Thymus (tissue), 11 donors: ENCODE results near the gene GNB2. TPM values are rescaled to one million over a fixed set of nuclear protein-coding genes. Genes with fewer than 3 reads are reported as not detected.
"Not testable (repeated sequence)": the region's sequence is repeated elsewhere in the genome, so short reads cannot be mapped to it uniquely, and the experiment has no call there.

Source experiments
- DNase-seq, 9 donors: peaks; one replicate each; pipeline ENCODE4 v3.0.0-alpha.2; 2013; ENCODE audit warnings: low spot score in 9 of 9, low read depth in 6 of 9, missing footprints in 1 of 9
- H3K27ac ChIP-seq, 2 donors: one replicate each; pipeline ENCODE4 v1.5.1; 2013; ENCODE audit warnings: control low read depth in 1 of 2, low read depth in 1 of 2, low read length in 1 of 2, mild to moderate bottlenecking in 1 of 2, moderate library complexity in 1 of 2
- H3K27me3 ChIP-seq, 2 donors: one replicate each; pipeline ENCODE4 v1.5.1; 2013; ENCODE audit warnings: low read length in 1 of 2; ENCODE audit not compliant: control insufficient read depth in 2 of 2, insufficient read depth in 1 of 2
- H3K36me3 ChIP-seq, 2 donors: one replicate each; pipeline ENCODE4 v1.5.1; 2013; ENCODE audit warnings: low read length in 1 of 2, mild to moderate bottlenecking in 1 of 2, moderate library complexity in 1 of 2; ENCODE audit not compliant: control insufficient read depth in 2 of 2, insufficient read depth in 2 of 2
- H3K4me1 ChIP-seq, 2 donors: one replicate each; pipeline ENCODE4 v1.5.1; 2013; ENCODE audit warnings: low read length in 2 of 2; ENCODE audit not compliant: control insufficient read depth in 2 of 2, insufficient read depth in 2 of 2
- H3K4me3 ChIP-seq, 2 donors: one replicate each; pipeline ENCODE4 v1.5.1; 2013; ENCODE audit warnings: low read length in 2 of 2, control low read depth in 1 of 2, mild to moderate bottlenecking in 1 of 2
- H3K9me3 ChIP-seq, 2 donors: one replicate each; pipeline ENCODE4 v1.5.1; 2013; ENCODE audit warnings: low read length in 1 of 2, mild to moderate bottlenecking in 1 of 2; ENCODE audit not compliant: control insufficient read depth in 2 of 2, insufficient read depth in 1 of 2
- WGBS: extraction: QIAGEN DNeasy Blood & Tissue Kit; methylation state at CpG from one replicate; pipeline ENCODE4 v1.1.7; 2013; 5-methylcytosine and 5-hydroxymethylcytosine counted together
- polyA plus RNA-seq: library from polyadenylated mRNA; stranded (reverse); fragments of 200-250 nt; gene quantifications from one replicate; pipeline ENCODE4 v1.2.3, GENCODE V29; 2013
- total RNA-seq: library from RNA; stranded (reverse); fragments of 120-200 nt; gene quantifications from one replicate; pipeline ENCODE4 v1.2.4, GENCODE V29; 2013
- donor health status: healthy.

GNB2 gene
- total and polyA plus RNA-seq, 2 donors = 45.8 to 130 TPM

- DNase-seq = no peak
- Histone ChIP-seq H3K9me3 (peaks cover 1 to 14% of the 10 kb centered on the region in 2 donors), H3K27me3 (peaks cover 33 to 66% of the 10 kb centered on the region in 2 donors), H3K4me3 (no peak overlapping the region), H3K27ac (no peak overlapping the region), H3K4me1 (no peaks in the 10 kb centered on the region), H3K36me3 (no peaks in the 10 kb centered on the region)
- 65% methylated on average over 8 of the region's 8 CpGs for WGBS
Observed at GRCh38 chr7:100719523-100720278, 46.2 kb downstream of the GNB2 start.

GRCh38 chr7:100720279-100720670 lies 46.7 kb downstream of the GNB2 start, which contains the start of gene EPO:
EPO (plus strand) TSS chr7:100720468; CDS start chr7:100720981, 513 bp downstream.
- H3K4me3 ChIP-seq = no peak within 1 kb of the TSS
- 4% methylated on average over 21 of the region's 21 CpGs for WGBS
- peaks cover 1 to 14% of the 10 kb centered on the region in 2 donors for H3K9me3 ChIP-seq
- H3K27ac ChIP-seq = no peak within 1 kb of the TSS
- peaks cover 33 to 69% of the 10 kb centered on the region in 2 donors for H3K27me3 ChIP-seq
- DNase-seq = no peak
- H3K4me1 ChIP-seq = no peaks in the 10 kb centered on the region
- no peaks in the 10 kb centered on the region for H3K36me3 ChIP-seq

GRCh38 chr7:100720671-100721504 lies 47.3 kb downstream of the GNB2 start:
- H3K4me1 ChIP-seq = no peaks in the 10 kb centered on the region
- H3K9me3 ChIP-seq = peaks cover 1 to 14% of the 10 kb centered on the region in 2 donors
- no peak overlapping the region for H3K4me3 ChIP-seq
- H3K27ac ChIP-seq = no peak overlapping the region
- no peaks in the 10 kb centered on the region for H3K36me3 ChIP-seq
- 8% methylated on average over 56 of the region's 56 CpGs for WGBS
- H3K27me3 ChIP-seq = peaks cover 33 to 69% of the 10 kb centered on the region in 2 donors
- DNase-seq = no peak

DNA sequence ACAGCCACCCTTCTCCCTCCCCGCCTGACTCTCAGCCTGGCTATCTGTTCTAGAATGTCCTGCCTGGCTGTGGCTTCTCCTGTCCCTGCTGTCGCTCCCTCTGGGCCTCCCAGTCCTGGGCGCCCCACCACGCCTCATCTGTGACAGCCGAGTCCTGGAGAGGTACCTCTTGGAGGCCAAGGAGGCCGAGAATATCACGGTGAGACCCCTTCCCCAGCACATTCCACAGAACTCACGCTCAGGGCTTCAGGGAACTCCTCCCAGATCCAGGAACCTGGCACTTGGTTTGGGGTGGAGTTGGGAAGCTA lies 47.9 kb downstream of the GNB2 start:
- no peaks in the 10 kb centered on the region for H3K36me3 ChIP-seq
- 96% methylated on average over 8 of the region's 8 CpGs for WGBS
- no peak for DNase-seq
- no peaks in the 10 kb centered on the region for H3K4me1 ChIP-seq
- peaks cover 1 to 14% of the 10 kb centered on the region in 2 donors for H3K9me3 ChIP-seq
- H3K27ac ChIP-seq = no peak overlapping the region
- peaks cover 33 to 69% of the 10 kb centered on the region in 2 donors for H3K27me3 ChIP-seq
- no peak overlapping the region for H3K4me3 ChIP-seq

GRCh38 chr7:100722480-100723212 lies 49.1 kb downstream of the GNB2 start:
- Histone ChIP-seq H3K27me3 (peaks cover 33 to 68% of the 10 kb centered on the region in 2 donors), H3K4me3 (no peak overlapping the region), H3K9me3 (peaks cover 1 to 12% of the 10 kb centered on the region in 2 donors), H3K27ac (no peak overlapping the region), H3K36me3 (no peaks in the 10 kb centered on the region), H3K4me1 (no peaks in the 10 kb centered on the region)
- 95% methylated on average over 17 of the region's 17 CpGs for WGBS
- no peak for DNase-seq

DNA sequence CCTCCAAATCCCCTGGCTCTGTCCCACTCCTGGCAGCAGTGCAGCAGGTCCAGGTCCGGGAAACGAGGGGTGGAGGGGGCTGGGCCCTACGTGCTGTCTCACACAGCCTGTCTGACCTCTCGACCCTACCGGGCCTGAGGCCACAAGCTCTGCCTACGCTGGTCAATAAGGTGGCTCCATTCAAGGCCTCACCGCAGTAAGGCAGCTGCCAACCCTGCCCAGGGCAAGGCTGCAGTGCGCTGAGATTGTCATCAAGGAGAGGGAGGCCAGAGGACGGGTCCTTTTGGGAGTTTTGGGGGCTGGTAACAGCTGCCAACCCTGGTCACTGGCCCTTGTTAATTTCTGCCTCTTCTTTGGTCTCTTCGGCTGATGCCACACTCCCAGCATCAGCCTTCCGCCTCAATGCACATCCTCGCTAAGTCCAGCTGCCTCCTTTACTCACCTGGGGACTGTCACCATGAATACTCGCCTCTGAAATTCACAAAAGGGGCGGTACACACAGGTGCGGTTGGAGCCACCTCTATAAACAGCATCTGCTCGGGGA lies 50.3 kb downstream of the GNB2 start:
- Histone ChIP-seq H3K27ac (no peak overlapping the region), H3K4me1 (no peaks in the 10 kb centered on the region), H3K9me3 (peaks cover 1 to 4% of the 10 kb centered on the region in 2 donors), H3K36me3 (no peaks in the 10 kb centered on the region), H3K4me3 (no peak overlapping the region), H3K27me3 (peaks cover 32 to 67% of the 10 kb centered on the region in 2 donors)
- 92% methylated on average over 16 of the region's 16 CpGs for WGBS
- no peak for DNase-seq

DNA sequence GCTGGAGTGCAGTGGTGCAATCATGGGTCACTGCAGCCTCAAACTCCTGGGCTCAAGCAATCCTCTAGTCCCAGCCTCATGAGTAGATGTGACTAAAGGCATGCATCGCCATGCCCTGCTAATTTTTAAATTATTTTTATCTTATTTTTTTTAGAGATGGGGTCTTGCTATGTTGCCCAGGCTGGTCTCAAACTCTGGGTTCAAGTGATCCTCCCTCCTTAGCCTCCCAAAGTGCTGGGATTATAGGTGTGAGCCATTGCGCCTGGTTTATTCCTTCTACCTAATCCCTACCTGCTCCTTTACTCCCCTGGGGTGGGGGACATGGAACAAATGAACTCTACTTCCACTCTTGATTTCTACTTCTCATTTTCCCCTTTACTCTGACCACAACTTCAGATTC lies 50.8 kb downstream of the GNB2 start:
- peaks cover 27 to 61% of the 10 kb centered on the region in 2 donors for H3K27me3 ChIP-seq
- H3K4me3 ChIP-seq, H3K36me3 ChIP-seq, H3K27ac ChIP-seq, DNase-seq, H3K9me3 ChIP-seq, H3K4me1 ChIP-seq: not testable (repeated sequence)
- 93% methylated on average over 2 of the region's 2 CpGs for WGBS

DNA sequence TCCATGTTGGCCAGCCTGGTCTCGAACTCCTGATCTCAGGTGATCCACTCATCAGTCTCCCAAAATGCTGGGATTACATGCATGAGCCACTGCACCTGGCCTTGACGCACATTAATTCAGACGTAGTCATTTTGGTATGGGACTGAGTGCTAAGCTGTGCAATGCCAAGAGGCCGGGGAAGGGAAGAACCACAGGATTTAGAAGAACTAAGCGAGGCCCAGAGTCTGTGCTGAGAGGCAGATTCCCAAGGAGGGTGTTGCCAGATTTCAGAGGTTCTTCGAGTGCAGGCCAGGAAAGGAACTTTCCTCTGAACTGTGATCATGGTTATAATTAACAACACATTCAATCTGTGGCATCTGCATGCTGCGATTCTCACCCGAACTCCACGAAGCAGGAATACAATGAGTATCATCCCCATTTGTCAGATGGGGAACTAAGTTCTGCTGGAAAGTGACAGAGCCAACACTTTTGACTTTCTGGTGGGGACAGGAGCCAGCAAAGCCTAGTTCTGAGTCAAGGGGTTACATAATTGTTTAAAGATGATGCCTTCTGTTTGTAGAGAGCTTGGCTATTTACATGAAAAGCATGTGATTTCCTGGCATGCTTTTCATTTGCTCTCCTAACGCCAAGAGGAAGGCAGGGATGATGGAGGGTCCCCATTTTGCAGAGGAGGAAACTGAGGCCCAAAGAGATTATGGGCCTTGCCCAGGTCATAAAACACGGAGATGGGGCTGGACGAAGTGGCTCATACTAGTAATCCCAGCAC lies 53.6 kb downstream of the GNB2 start:
- Histone ChIP-seq H3K4me1 (no peaks in the 10 kb centered on the region), H3K27ac (no peak overlapping the region), H3K36me3 (no peaks in the 10 kb centered on the region), H3K27me3 (peaks cover 5 to 44% of the 10 kb centered on the region in 2 donors), H3K4me3 (no peak overlapping the region), H3K9me3 (no peaks in the 10 kb centered on the region)
- 82% methylated on average over 12 of the region's 12 CpGs for WGBS
- no peak for DNase-seq
